Sigmoid colon (tissue), 7 donors: ENCODE results near the gene EDARADD. TPM values are rescaled to one million over a fixed set of nuclear protein-coding genes. Genes with fewer than 3 reads are reported as not detected.

Experiments
- DNase-seq: peaks from one replicate; pipeline ENCODE4 v3.0.0-alpha.2; 2019
- H3K27ac ChIP-seq, 4 donors: fragments of 200-600 bp; sonication (generic); one replicate each; pipeline ENCODE4 v1.5.1; 2016 to 2019; ENCODE audit warnings: mild to moderate bottlenecking in 1 of 4
- H3K27me3 ChIP-seq, 3 donors: fragments of 200-600 bp; sonication (generic); one replicate each; pipeline ENCODE4 v1.5.1; 2019; ENCODE audit warnings: mild to moderate bottlenecking in 1 of 3
- H3K36me3 ChIP-seq, 4 donors: fragments of 200-600 bp; sonication (generic); one replicate each; pipeline ENCODE4 v1.5.1; 2016 to 2019
- H3K4me1 ChIP-seq, 4 donors: fragments of 200-600 bp; sonication (generic); one replicate each; pipeline ENCODE4 v1.5.1; 2017 to 2019
- H3K4me3 ChIP-seq, 4 donors: fragments of 200-600 bp; sonication (generic); one replicate each; pipeline ENCODE4 v1.5.1; 2017 to 2019; ENCODE audit warnings: mild to moderate bottlenecking in 2 of 4, moderate library complexity in 1 of 4
- H3K9me3 ChIP-seq, 4 donors: fragments of 200-600 bp in 3 of 4; sonication (generic) in 3 of 4; one replicate each; pipeline versions ENCODE4 v1.5.1 to v1.6.1; 2013 to 2019
- CTCF ChIP-seq, 4 experiments: fragments of 450-650 bp in 3 of 4; fragments of 200-600 bp in 1 of 4; IDR thresholded peaks; one replicate each; pipeline ENCODE4 v1.5.1; 2016 to 2019; ENCODE audit warnings: antibody characterized with exemption in 4 of 4, mild to moderate bottlenecking in 3 of 4, moderate library complexity in 2 of 4
- EP300 ChIP-seq, 4 donors: sonication (generic); formaldehyde crosslinking; IDR thresholded peaks; one replicate each; pipeline ENCODE4 v1.6.1; 2017; ENCODE audit warnings: antibody characterized with exemption in 4 of 4
- POLR2A ChIP-seq, 2 donors: fragments of 450-650 bp; IDR thresholded peaks; one replicate each; pipeline ENCODE4 v1.6.1; 2016; ENCODE audit warnings: antibody characterized with exemption in 2 of 2, mild to moderate bottlenecking in 2 of 2, moderate library complexity in 2 of 2
- POLR2AphosphoS5 ChIP-seq, 4 donors: sonication (generic); formaldehyde crosslinking; IDR thresholded peaks; one replicate each; pipeline ENCODE4 v1.6.1; 2017; ENCODE audit warnings: antibody characterized with exemption in 4 of 4
- WGBS, 2 donors: extraction: QIAGEN DNeasy Blood & Tissue Kit; methylation state at CpG; one replicate each; pipeline ENCODE4 v1.1.7; 2013; 5-methylcytosine and 5-hydroxymethylcytosine counted together
- intact Hi-C: fragments of 100-400 bp; cut with DNase I; formaldehyde crosslinking; loops from one replicate; pipeline ENCODE4 v1.15.1; 2023
- polyA plus RNA-seq, 3 donors: library from polyadenylated mRNA; stranded (reverse); fragments of 200-250 nt; gene quantifications; one replicate each; pipeline ENCODE4 v1.2.3, GENCODE V29; 2013
- total RNA-seq, 4 donors: library from RNA; depleted of rRNA; stranded (reverse); fragments of >200 nt; gene quantifications; one replicate each; pipeline ENCODE4 v1.1.0, GENCODE V29; 2016
- donor health status: healthy with polysubstance abuse.
- donor health status: Bipolar disorder and iron deficiency.
- donor health status: healthy.

Gene EDARADD
- total and polyA plus RNA-seq, 7 donors, result under 0.01 to 0.41 TPM; not detected in 5

GRCh38 chr1:236518322-236518721 is 124.2 kb downstream of the EDARADD start:
- Histone ChIP-seq H3K27me3 (no peaks in the 10 kb centered on the region), H3K36me3 (no peaks in the 10 kb centered on the region), H3K9me3 (no peaks in the 10 kb centered on the region), H3K27ac (no peak overlapping the region), H3K4me1 (peaks cover 0 to 8% (median 5%) of the 10 kb centered on the region in 4 donors), H3K4me3 (no peak overlapping the region)
- DNase-seq, result no peak
- TF ChIP-seq CTCF (IDR thresholded peaks at IDR 0.05) (no peak), POLR2A (IDR thresholded peaks at IDR 0.05) (no peak), POLR2AphosphoS5 (IDR thresholded peaks at IDR 0.05) (no peak), EP300 (IDR thresholded peaks at IDR 0.05) (no peak)
- intact Hi-C loops, result no loop called here
- 59 to 86% methylated on average over 5 of the region's 5 CpGs for WGBS, 2 donors

GRCh38 chr1:236520445-236521005 is 126.4 kb downstream of the EDARADD start:
- intact Hi-C loops, result loop anchor here (5.0 to 10.0 kb wide), 4 partner anchors 236 to 1013 kb away; partner anchors contain the start of genes ERO1B and MTR
- Histone ChIP-seq H3K4me3 (no peak overlapping the region), H3K27ac (no peak overlapping the region), H3K36me3 (peaks cover 0 to under 1% (median 0%) of the 10 kb centered on the region in 4 donors), H3K27me3 (no peaks in the 10 kb centered on the region), H3K4me1 (peaks cover 0 to 18% (median 13%) of the 10 kb centered on the region in 4 donors), H3K9me3 (no peaks in the 10 kb centered on the region)
- TF ChIP-seq EP300 (IDR thresholded peaks at IDR 0.05) (no peak), POLR2A (IDR thresholded peaks at IDR 0.05) (no peak), POLR2AphosphoS5 (IDR thresholded peaks at IDR 0.05) (no peak), CTCF (IDR thresholded peaks at IDR 0.05) (no peak)
- WGBS, 2 donors, result 87% methylated on average over 4 of the region's 4 CpGs
- DNase-seq, result no peak

- DNase-seq, result no peak
- 7 to 21% methylated on average over 26 of the region's 26 CpGs for WGBS, 2 donors
Observed at GRCh38 chr1:236522937-236523703, 129.0 kb downstream of the EDARADD start.

GRCh38 chr1:236523704-236524141 is 129.6 kb downstream of the EDARADD start, which contains the start of gene LGALS8:
LGALS8 (plus strand) TSS chr1:236523982; CDS start chr1:236526071, 2,089 bp downstream.
- Histone ChIP-seq H3K4me1 (peaks cover 0 to 19% (median 13%) of the 10 kb centered on the region in 4 donors), H3K9me3 (no peaks in the 10 kb centered on the region), H3K36me3 (peaks cover 0 to 31% (median 5%) of the 10 kb centered on the region in 4 donors), H3K27me3 (no peaks in the 10 kb centered on the region), H3K4me3 (peak within 1 kb of the TSS; percentile 64 to 98 (median 84)), H3K27ac (peak within 1 kb of the TSS; percentile 81 to 94 (median 89))
- TF ChIP-seq POLR2A (IDR thresholded peaks at IDR 0.05), result peak in 1 of 2 donors; percentile 4
- TF ChIP-seq EP300 (IDR thresholded peaks at IDR 0.05), result peak in 1 of 4 donors; percentile 36
- TF ChIP-seq CTCF (IDR thresholded peaks at IDR 0.05), result no peak
- TF ChIP-seq POLR2AphosphoS5 (IDR thresholded peaks at IDR 0.05), result peak; percentile 55 to 87 (median 74)
- WGBS, 2 donors, result 1% methylated on average over 35 of the region's 35 CpGs
- intact Hi-C loops, result loop anchor here (5.0 to 10.0 kb wide), 4 partner anchors 239 to 1016 kb away; partner anchors contain the start of genes ERO1B and MTR
- DNase-seq, result peak; percentile 95

More at GRCh38 chr1:236522937-236523703, 129.0 kb downstream of the EDARADD start:
- no peak for TF ChIP-seq POLR2A (IDR thresholded peaks at IDR 0.05)
- no peak for TF ChIP-seq POLR2AphosphoS5 (IDR thresholded peaks at IDR 0.05)
- TF ChIP-seq CTCF (IDR thresholded peaks at IDR 0.05), result no peak
- TF ChIP-seq EP300 (IDR thresholded peaks at IDR 0.05), result no peak
- Histone ChIP-seq H3K27me3 (no peaks in the 10 kb centered on the region), H3K9me3 (no peaks in the 10 kb centered on the region), H3K36me3 (peaks cover 0 to 26% (median 5%) of the 10 kb centered on the region in 4 donors), H3K4me3 (peak overlapping the region; percentile 64 to 98 (median 84)), H3K4me1 (peaks cover 0 to 19% (median 13%) of the 10 kb centered on the region in 4 donors), H3K27ac (peak overlapping the region; percentile 81 to 94 (median 89))
- intact Hi-C loops, result loop anchor here (5.0 to 10.0 kb wide), 4 partner anchors 238 to 1016 kb away; partner anchors contain the start of genes ERO1B and MTR
